GM19463 (cell line): ENCODE results near the gene DOK5.

Experiments used
- ATAC-seq: cut with Tn5 transposase; IDR thresholded peaks from one replicate; pipeline ENCODE4 v1.9.1; 2021; ENCODE audit warnings: mild to moderate bottlenecking, moderate library complexity; ENCODE audit not compliant: unreplicated experiment

Gene DOK5

DNA sequence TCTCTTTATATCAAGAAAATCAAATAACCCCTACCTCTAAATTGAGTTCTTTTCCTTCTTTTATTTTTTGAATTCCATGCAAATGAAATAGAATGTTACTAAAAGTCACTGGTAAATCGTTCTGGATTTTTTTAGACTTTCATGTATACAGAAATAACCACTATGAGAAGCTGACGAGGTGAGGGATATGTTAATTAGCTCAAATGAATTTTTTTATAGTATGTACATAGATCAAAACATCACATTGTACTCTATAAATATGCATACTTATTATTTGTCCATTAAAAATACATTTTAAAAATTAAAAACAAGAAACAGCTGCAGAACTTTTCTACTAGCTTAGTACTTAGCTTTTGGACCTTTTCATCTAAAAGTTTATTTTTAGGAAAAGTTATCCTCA lies 165.4 kb downstream of the DOK5 start:
- no peak for ATAC-seq

- ATAC-seq: no peak
Observed at GRCh38 chr20:54642864-54643667, 167.7 kb downstream of the DOK5 start.

DNA sequence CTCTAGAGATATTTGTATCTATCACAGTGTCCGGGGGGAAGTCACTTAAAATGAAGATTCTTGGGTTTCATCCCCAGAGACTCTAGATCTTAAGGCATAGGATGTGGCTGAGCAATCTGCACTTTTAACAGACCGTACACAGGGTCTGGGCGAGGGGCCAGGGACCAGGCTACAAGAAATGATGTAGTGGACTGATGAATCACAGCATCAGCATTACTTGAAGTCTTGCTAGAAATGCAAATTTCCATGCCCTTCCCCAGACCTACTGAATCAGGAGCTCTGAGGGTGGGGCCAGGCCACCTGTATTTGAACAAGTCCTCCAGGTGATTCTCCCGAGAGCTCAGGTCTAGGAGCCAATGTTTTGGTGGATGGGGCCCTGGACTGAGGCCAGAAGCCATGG lies 168.4 kb downstream of the DOK5 start:
- ATAC-seq: no peak

- ATAC-seq: no peak
Observed at GRCh38 chr20:54645445-54646155, 170.2 kb downstream of the DOK5 start.

GRCh38 chr20:54646156-54646517 lies 170.7 kb downstream of the DOK5 start:
- no peak for ATAC-seq

DNA sequence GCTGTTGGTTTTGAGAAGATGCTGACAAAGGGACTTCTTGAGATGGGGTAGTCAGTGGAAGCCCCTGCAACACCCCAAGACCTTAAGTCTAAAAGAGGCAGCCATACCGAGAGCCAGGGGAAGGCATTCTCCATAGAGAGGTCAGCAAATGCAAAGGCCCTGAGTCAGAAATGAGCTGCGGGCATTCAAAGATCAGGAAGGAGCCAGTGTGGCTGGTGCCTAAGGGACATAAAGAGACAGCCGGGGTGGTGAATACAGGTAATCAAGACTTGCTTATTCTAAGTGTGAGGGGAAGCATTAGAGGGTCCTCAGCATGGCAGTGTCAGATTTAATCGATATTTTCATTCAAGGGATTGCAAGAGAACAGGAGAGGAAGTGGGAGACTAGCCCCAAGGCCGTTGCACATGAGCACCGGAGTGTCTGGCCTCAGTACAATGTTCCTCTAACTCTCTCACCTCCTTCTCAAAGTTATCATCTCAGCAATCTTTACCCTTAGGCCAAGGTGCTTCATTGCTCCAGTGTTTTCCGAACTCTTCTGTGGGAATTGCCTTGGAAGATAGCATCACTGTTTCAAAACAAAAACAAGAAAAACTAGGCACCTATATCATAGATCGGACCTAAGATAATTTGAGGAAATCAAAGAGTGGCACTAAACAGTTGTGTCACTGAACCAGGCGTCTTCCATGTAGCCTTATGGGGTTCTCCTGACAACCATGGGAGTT lies 173.2 kb downstream of the DOK5 start:
- ATAC-seq: no peak

- ATAC-seq: peak; percentile 83
Observed at GRCh38 chr20:54649511-54649962, 174.1 kb downstream of the DOK5 start.

- no peak for ATAC-seq
Observed at GRCh38 chr20:54650052-54650719, 174.8 kb downstream of the DOK5 start.

GRCh38 chr20:54651252-54651651 lies 175.9 kb downstream of the DOK5 start:
- ATAC-seq: no peak

DNA sequence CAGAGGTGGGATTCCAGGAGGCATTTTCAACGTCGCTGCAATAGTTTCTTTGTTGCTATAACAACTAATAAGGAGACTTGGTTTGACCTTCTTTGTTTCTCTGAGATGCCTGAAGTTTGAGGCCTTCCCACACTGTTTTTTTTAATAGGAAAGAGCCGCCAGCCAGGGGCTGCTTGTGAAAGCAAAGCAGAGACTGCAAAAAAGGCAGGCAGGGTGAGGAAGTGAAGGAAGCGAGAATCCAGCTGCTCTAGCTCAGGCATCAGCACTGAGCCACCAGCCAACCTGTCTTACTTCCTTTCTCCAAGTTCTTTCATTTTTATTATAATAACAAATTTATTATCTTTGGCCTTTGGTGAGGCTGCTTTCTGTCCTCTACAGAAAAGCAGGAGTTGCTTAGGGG lies 179.1 kb downstream of the DOK5 start:
- no peak for ATAC-seq

DNA sequence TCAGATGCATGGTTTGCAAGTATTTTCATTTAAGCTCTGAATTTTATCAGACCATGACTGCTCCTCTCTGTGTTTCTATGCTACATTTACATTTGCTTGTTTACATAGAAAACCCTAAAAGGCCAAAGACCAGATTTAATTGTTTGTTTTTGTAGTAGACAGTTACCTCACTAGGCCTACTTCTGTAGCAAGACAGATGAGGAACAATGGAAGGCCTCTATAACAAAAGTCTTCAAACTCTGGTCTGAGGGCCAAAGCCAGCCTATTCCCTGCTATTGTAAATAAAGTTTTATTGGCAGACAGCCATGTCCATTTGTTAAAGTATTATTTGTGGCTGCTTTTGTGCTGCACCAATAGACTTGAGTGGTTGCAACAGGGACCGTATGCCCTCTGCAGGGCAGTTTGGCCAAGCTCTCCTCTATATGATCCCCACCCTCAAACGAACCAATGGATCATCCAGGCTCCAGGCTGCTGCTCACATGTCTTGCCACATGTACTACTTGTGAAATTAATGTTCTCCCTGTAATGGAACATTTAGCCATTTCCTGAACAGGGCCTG lies 182.0 kb downstream of the DOK5 start:
- ATAC-seq: no peak

DNA sequence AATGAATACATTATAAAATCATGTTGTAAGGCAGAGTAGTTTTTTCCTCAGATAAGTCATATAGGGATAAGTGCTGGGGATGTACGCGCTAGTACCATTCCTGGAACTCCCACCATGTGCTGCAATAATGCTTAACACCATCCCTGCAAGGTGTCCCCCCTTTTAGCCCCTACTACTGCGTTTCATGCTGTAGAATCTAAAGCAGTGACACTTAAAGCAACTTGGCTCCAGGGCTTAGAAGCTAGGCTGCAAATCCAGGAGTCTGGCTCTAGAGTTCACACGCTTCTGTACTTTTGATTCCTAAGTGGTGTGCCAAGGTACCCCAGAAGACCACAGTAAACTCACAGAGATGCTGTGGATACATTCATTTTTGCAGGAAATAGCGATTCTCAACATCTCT lies 183.1 kb downstream of the DOK5 start:
- ATAC-seq: no peak

DNA sequence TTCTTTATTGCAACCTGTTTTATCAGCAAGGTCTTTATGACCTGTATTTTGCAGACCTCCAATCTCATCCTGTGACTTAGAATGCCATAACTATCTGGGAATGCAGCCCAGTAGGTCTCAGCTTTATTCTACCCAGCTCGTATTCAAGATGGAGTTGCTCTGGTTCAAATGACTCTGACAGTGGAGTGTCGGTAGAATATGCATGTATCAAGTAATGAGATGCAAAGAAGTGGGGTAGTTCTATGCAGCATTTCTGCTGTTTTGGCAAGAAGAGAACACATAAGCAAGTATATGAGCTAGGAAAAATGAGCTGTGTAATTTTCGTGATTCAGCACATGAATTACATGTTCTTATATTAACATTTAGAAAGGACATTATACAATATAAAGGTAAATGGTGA lies 185.9 kb downstream of the DOK5 start:
- ATAC-seq: no peak

DNA sequence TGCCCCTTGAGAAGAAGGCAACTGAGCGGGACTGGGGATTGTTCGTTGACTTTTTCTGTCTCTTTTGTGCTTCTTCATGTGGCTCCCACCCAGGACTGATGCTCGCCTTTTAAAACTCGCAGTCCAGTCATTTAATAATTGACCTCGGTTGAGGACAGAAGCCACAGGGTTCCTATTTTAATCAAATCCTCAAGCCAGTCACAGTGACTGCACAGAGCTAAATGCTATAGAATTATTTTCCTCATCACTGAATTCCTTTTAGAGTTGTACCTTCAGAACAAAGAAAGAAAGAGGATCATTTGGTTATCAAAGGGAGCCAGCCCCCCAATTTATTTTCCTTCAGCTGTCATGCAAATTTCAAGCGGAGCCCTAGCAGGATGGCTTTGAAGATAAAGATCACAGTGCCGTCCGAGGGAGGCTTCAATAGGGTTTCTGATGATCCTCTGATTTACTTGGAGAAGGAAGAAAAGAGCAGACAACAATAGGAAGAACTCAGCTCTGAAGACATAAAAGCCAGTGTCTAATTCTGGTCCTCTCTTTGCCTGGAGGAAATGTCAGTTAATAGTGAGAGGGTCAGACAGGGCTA lies 186.6 kb downstream of the DOK5 start:
- no peak for ATAC-seq

- ATAC-seq: no peak
Observed at GRCh38 chr20:54665812-54666211, 190.4 kb downstream of the DOK5 start.

DNA sequence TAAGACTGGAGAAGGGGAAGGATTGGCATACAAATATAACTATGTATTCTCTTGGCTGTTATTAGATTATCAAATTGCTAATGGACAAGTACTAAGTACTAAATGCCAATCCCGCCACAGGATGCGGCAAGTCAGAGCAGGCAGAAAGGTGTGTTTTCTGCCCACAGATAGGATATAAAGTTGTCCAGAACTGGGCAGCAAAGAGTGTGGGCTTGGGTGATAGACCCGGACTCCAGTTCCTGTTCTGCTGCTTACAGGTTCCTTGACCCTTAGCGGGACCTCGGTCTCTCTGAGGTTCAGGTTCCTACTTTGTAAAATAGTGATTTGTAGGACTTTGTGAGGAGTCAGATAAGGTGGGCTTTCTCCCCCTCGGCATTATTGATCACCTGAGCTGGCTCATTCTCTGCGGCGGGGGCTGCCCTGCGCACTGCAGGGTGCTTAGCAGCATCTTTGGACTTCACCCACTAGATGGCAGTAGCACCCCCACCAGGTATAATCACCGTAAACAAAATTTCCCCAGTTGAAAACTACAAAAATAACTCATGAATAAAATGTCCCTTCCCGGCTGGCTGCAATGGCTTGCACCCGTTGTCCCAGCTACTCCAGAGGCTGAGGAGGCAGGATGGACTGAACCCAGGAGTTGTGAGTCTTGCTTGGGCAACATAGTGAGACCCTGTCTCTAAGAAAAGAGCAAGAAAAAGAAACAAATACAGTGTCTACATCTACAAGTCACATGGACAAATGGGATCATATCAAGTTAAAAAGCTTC lies 193.1 kb downstream of the DOK5 start:
- ATAC-seq: peak; percentile 93

- no peak for ATAC-seq
Observed at GRCh38 chr20:54669040-54669363, 193.6 kb downstream of the DOK5 start.

- ATAC-seq: no peak
Observed at GRCh38 chr20:54678253-54678652, 202.9 kb downstream of the DOK5 start.

DNA sequence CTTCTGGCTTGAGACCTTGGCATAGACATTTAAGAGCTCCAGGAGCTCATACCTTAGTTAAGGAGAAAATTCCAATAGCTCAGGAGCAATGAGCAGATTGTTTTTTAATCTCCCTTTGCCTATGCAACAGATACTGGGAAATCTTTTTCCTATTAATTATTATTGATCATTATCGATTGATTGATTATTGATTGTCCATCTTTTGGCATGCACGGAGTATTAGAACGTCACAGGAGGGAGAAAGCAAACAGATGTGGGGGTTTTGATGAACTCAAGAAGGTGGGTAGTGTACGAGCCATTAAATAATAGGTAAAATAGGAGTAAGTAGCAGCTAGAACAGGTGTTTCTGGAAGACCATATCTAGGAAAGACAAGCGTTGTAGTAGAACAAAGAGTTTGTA lies 205.0 kb downstream of the DOK5 start:
- ATAC-seq: no peak
